H1 (cell line): ENCODE results near the gene PDE1A. TPM values are rescaled to one million over a fixed set of nuclear protein-coding genes. Genes with fewer than 3 reads are reported as not detected.

Experiments
- CTCF ChIA-PET: fragments of 300-600 bp; sonication (Branson Sonifier 250); formaldehyde crosslinking; loops from one replicate; lab custom pipeline; 2021; ENCODE audit not compliant: partially characterized antibody; lab: Charles Lee
- POLR2A ChIA-PET: fragments of 300-600 bp; sonication (Branson Sonifier 250); formaldehyde crosslinking; loops from one replicate; lab custom pipeline; 2021; ENCODE audit warnings: inconsistent platforms; ENCODE audit not compliant: partially characterized antibody; lab: Charles Lee
- DNase-seq, 2 experiments: peaks; one replicate each; pipeline versions ENCODE4 v3.0.0 to v3.0.0-alpha.2; 2010 to 2022; ENCODE audit warnings: low spot score in 2 of 2, low read depth in 1 of 2, mixed read lengths in 1 of 2
- FAIRE-seq: peaks from 2 replicates; lab custom pipeline; 2011; peaks lifted over from hg19 to GRCh38; lab: Jason Lieb, UNC
- H2AFZ ChIP-seq: 2 replicates; pipeline ENCODE4 v1.8.1; 2012; ENCODE audit warnings: low read length, inconsistent platforms
- H2AK5ac ChIP-seq: 2 replicates; pipeline ENCODE4 v1.6.1; 2013; ENCODE audit warnings: low read depth, low read length
- H2BK120ac ChIP-seq: replicated peaks from 2 replicates; pipeline ENCODE3; 2013; ENCODE audit warnings: low read depth, low read length, inconsistent platforms
- H2BK12ac ChIP-seq: 2 replicates; pipeline ENCODE4 v1.6.1; 2013; ENCODE audit warnings: low read depth, low read length
- H2BK15ac ChIP-seq: 2 replicates; pipeline ENCODE4 v1.6.1; 2013; ENCODE audit warnings: low read length
- H2BK20ac ChIP-seq: 2 replicates; pipeline ENCODE4 v1.6.1; 2013; ENCODE audit warnings: low read length
- H2BK5ac ChIP-seq: 2 replicates; pipeline ENCODE4 v1.6.1; 2013; ENCODE audit warnings: low read depth, low read length
- H3K14ac ChIP-seq: 2 replicates; pipeline ENCODE4 v1.6.1; 2013; ENCODE audit warnings: inconsistent platforms; ENCODE audit not compliant: insufficient read length
- H3K18ac ChIP-seq: 2 replicates; pipeline ENCODE4 v1.6.1; 2013; ENCODE audit warnings: low read length; ENCODE audit errors: extremely low read depth
- H3K23ac ChIP-seq: 2 replicates; pipeline ENCODE4 v1.6.1; 2013; ENCODE audit warnings: inconsistent platforms; ENCODE audit not compliant: insufficient read length
- H3K23me2 ChIP-seq: 2 replicates; pipeline ENCODE4 v1.6.1; 2013; ENCODE audit warnings: low read depth, low read length
- H3K27ac ChIP-seq: 2 replicates; pipeline ENCODE4 v1.6.1; 2011; ENCODE audit warnings: low read depth, low read length, inconsistent platforms
- H3K27me3 ChIP-seq, 4 experiments: replicated peaks in 1 of 4; 1 replicate in 1 of 4; 2 replicates in 3 of 4; pipeline versions ENCODE4 v1.6.1 to v1.8.1; 2011 to 2013; ENCODE audit warnings: low read length in 3 of 4, mild to moderate bottlenecking in 3 of 4, inconsistent platforms in 2 of 4, mixed read lengths in 2 of 4, moderate library complexity in 1 of 4; ENCODE audit not compliant: control insufficient read depth in 3 of 4, insufficient read depth in 3 of 4; ENCODE audit errors: extremely low read depth in 1 of 4
- H3K36me3 ChIP-seq, 4 experiments: 2 replicates each; pipeline versions ENCODE4 v1.6.1 to v1.8.1; 2011 to 2013; ENCODE audit warnings: mild to moderate bottlenecking in 4 of 4, low read length in 3 of 4, moderate library complexity in 2 of 4, control low read depth in 1 of 4, inconsistent platforms in 1 of 4; ENCODE audit not compliant: insufficient read depth in 4 of 4, control insufficient read depth in 2 of 4
- H3K4ac ChIP-seq: replicated peaks from 2 replicates; pipeline ENCODE3; 2013; ENCODE audit warnings: low read length, low read depth, mixed read lengths, inconsistent platforms; ENCODE audit not compliant: insufficient read length
- H3K4me1 ChIP-seq, 4 experiments: replicated peaks in 1 of 4; 1 replicate in 1 of 4; 2 replicates in 3 of 4; pipeline versions ENCODE4 v1.6.1 to v1.8.1; 2011 to 2013; ENCODE audit warnings: low read length in 3 of 4, inconsistent platforms in 2 of 4, mixed read lengths in 1 of 4; ENCODE audit not compliant: insufficient read depth in 4 of 4, control insufficient read depth in 3 of 4
- H3K4me2 ChIP-seq, 2 experiments: 2 replicates each; pipeline versions ENCODE4 v1.6.1 to v1.8.1; 2011 to 2013; ENCODE audit warnings: low read depth in 2 of 2, low read length in 2 of 2, control low read depth in 1 of 2, inconsistent platforms in 1 of 2, mild to moderate bottlenecking in 1 of 2; ENCODE audit not compliant: insufficient read depth in 1 of 2
- H3K4me3 ChIP-seq, 4 experiments: fragments of 200-600, 300-600 bp in 1 of 4; sonication (generic), shearing (Covaris generic), sonication (Bioruptor Twin) in 1 of 4; 2 replicates each; pipeline versions ENCODE4 v1.5.1 to v1.8.1; 2011 to 2016; ENCODE audit warnings: low read length in 4 of 4, low read depth in 3 of 4, control low read depth in 2 of 4, inconsistent platforms in 2 of 4, mild to moderate bottlenecking in 2 of 4, mixed read lengths in 1 of 4, moderate library complexity in 1 of 4; ENCODE audit not compliant: insufficient read depth in 2 of 4; ENCODE audit errors: extremely low read depth in 1 of 4
- H3K56ac ChIP-seq: replicated peaks from 2 replicates; pipeline ENCODE3; 2013; ENCODE audit warnings: low read depth, mild to moderate bottlenecking, mixed read lengths, low read length, inconsistent platforms; ENCODE audit not compliant: insufficient read length
- H3K79me1 ChIP-seq: 2 replicates; pipeline ENCODE4 v1.6.1; 2013; ENCODE audit warnings: low read depth, low read length, control low read depth
- H3K79me2 ChIP-seq, 2 experiments: 2 replicates each; pipeline versions ENCODE4 v1.6.1 to v1.8.1; 2012 to 2013; ENCODE audit warnings: low read length in 2 of 2, mild to moderate bottlenecking in 2 of 2, inconsistent platforms in 1 of 2; ENCODE audit not compliant: insufficient read depth in 2 of 2, control insufficient read depth in 1 of 2
- H3K9ac ChIP-seq, 4 experiments: replicated peaks in 1 of 4; 1 replicate in 1 of 4; 2 replicates in 3 of 4; pipeline versions ENCODE4 v1.6.1 to v1.8.1; 2011 to 2013; ENCODE audit warnings: low read depth in 3 of 4, low read length in 3 of 4, control low read depth in 2 of 4, mild to moderate bottlenecking in 2 of 4, moderate library complexity in 2 of 4, inconsistent platforms in 1 of 4; ENCODE audit errors: extremely low read depth in 1 of 4
- H3K9me3 ChIP-seq, 2 experiments: 2 replicates each; pipeline versions ENCODE4 v1.6.1 to v1.8.1; 2012 to 2013; ENCODE audit warnings: mild to moderate bottlenecking in 2 of 2, moderate library complexity in 2 of 2, control low read depth in 1 of 2, inconsistent platforms in 1 of 2, low read depth in 1 of 2, low read length in 1 of 2, mixed read lengths in 1 of 2; ENCODE audit not compliant: insufficient read depth in 2 of 2
- H4K20me1 ChIP-seq, 2 experiments: replicated peaks in 1 of 2; 2 replicates each; pipeline versions ENCODE3 to v1.8.1; 2011 to 2013; ENCODE audit warnings: inconsistent platforms in 2 of 2, low read length in 2 of 2, mild to moderate bottlenecking in 1 of 2; ENCODE audit not compliant: insufficient read depth in 2 of 2, control insufficient read depth in 1 of 2
- H4K5ac ChIP-seq: 2 replicates; pipeline ENCODE4 v1.6.1; 2013; ENCODE audit warnings: low read length, low read depth, mixed read lengths, inconsistent platforms; ENCODE audit not compliant: insufficient read length
- H4K8ac ChIP-seq: 2 replicates; pipeline ENCODE4 v1.8.0; 2013; ENCODE audit warnings: mild to moderate bottlenecking, moderate library complexity, low read length, inconsistent platforms; ENCODE audit not compliant: insufficient read depth; ENCODE audit errors: extremely low read depth
- H4K91ac ChIP-seq: replicated peaks from 2 replicates; pipeline ENCODE3; 2013; ENCODE audit warnings: low read length, mixed read lengths, inconsistent platforms; ENCODE audit not compliant: insufficient read length
- JUN ChIP-seq: IDR thresholded peaks from 2 replicates; pipeline ENCODE4 v1.6.1; 2011; ENCODE audit warnings: low read depth, mild to moderate bottlenecking, improper control_type of control experiment, low read length
- WGBS, 2 experiments: shearing (Covaris generic) in 1 of 2; methylation state at CpG; one replicate each; pipeline versions ENCODE4 v1.1.6 to v1.1.7; 2013 to 2015; ENCODE audit warnings: low lambda C conversion rate in 2 of 2, mixed read lengths in 2 of 2, inconsistent platforms in 1 of 2, low coverage in 1 of 2, missing lambda C conversion rate in 1 of 2; ENCODE audit not compliant: insufficient replicate concordance in 2 of 2, insufficient coverage in 1 of 2, insufficient read length in 1 of 2; ENCODE audit errors: extremely low coverage in 1 of 2, missing lambda C conversion rate in 1 of 2; 5-methylcytosine and 5-hydroxymethylcytosine counted together
- polyA plus RNA-seq, 7 experiments: library from polyadenylated mRNA; depleted of rRNA in 3 of 7; stranded (reverse) in 5 of 7; unstranded in 2 of 7; fragments of >200 nt in 5 of 7; fragments of 200-250 nt in 2 of 7; gene quantifications; 1 replicate in 5 of 7; 2 replicates in 1 of 7; 4 replicates in 1 of 7; pipeline versions ENCODE4 v1.2.1 to v1.2.3, GENCODE V29; 2011 to 2013; ENCODE audit warnings: missing spikeins in 2 of 7, mixed read lengths in 2 of 7
- total RNA-seq: library from RNA; stranded (reverse); fragmentation: NEBNext Ultra II Directional; extraction: Animal tissue kit (Norgen Biotek cat#: 25700); gene quantifications from 2 replicates; pipeline ENCODE4 v1.2.1, GENCODE V29; 2021

PDE1A gene
- total and polyA plus RNA-seq, 2 of the 8 experiments (the other 6 are each of a cell fraction or from before 2014, with no cell fraction given), result 0.34 TPM; not detected in 1

GRCh38 chr2:182165202-182165601 lies 261.6 kb downstream of the PDE1A start:
- Histone ChIP-seq H3K4me3 (no peak overlapping the region), H2AK5ac (no peak overlapping the region), H2BK5ac (no peak overlapping the region), H2BK120ac (no peak overlapping the region), H3K23ac (no peak overlapping the region), H3K79me1 (no peaks in the 10 kb centered on the region), H3K18ac (no peak overlapping the region), H3K14ac (no peak overlapping the region), H3K4me1 (no peaks in the 10 kb centered on the region), H2BK12ac (no peak overlapping the region), H4K5ac (no peak overlapping the region), H2BK15ac (no peak overlapping the region), H3K9me3 (no peaks in the 10 kb centered on the region), H3K79me2 (no peaks in the 10 kb centered on the region), H3K4me2 (no peak overlapping the region), H3K9ac (no peak overlapping the region), H3K56ac (no peak overlapping the region), H3K27ac (no peak overlapping the region), H4K8ac (no peak overlapping the region), H4K20me1 (no peaks in the 10 kb centered on the region), H4K91ac (no peak overlapping the region), H2AFZ (no peak overlapping the region), H3K27me3 (no peaks in the 10 kb centered on the region), H3K23me2 (no peaks in the 10 kb centered on the region), H2BK20ac (no peak overlapping the region), H3K36me3 (no peaks in the 10 kb centered on the region), H3K4ac (no peak overlapping the region)
- DNase-seq (no peak), FAIRE-seq (no peak)
- WGBS, 2 experiments, result 85% methylated on average over 2 of the region's 2 CpGs; no CpG with 5 or more reads in 1 of the 2 experiments
- POLR2A ChIA-PET, result no interaction called here
- CTCF ChIA-PET, result interaction anchor here (0.6 kb wide), 1 partner anchor 483 kb away, joined by 4 read pairs; no protein-coding TSS in a partner anchor
- TF ChIP-seq JUN, result no peak
